ENCODE results near the gene AMPD2. TPM values are rescaled to one million over a fixed set of nuclear protein-coding genes. Genes with fewer than 3 reads are reported as not detected.

The AMPD2 gene
- total RNA-seq, 1 donor from 2014 or later = 134 TPM

- Mint-ChIP-seq H3K27me3 (ENCODE audit: low read depth) (no peaks in the 10 kb centered on the region), H3K4me3 (no peak overlapping the region), H3K27ac (no peak overlapping the region), H3K9me3 (no peaks in the 10 kb centered on the region), H3K36me3 (peaks cover 29% of the 10 kb centered on the region), H3K4me1 (no peaks in the 10 kb centered on the region)
- DNase-seq (ENCODE audit: low spot score in 2 of 2, unreplicated experiment in 2 of 2) = no peak
- no peak for TF ChIP-seq CTCF (IDR thresholded peaks at IDR 0.05; ENCODE audit: unreplicated experiment)
Measured at GRCh38 chr1:109629372-109630030, 9.9 kb downstream of the AMPD2 start.

- H3K4me1 Mint-ChIP-seq = peaks cover 1% of the 10 kb centered on the region
- no peak overlapping the region for H3K27ac Mint-ChIP-seq
- H3K27me3 Mint-ChIP-seq (ENCODE audit: low read depth) = no peaks in the 10 kb centered on the region
- no peak overlapping the region for H3K4me3 Mint-ChIP-seq
- DNase-seq (ENCODE audit: low spot score in 2 of 2, unreplicated experiment in 2 of 2) = no peak
- TF ChIP-seq CTCF (IDR thresholded peaks at IDR 0.05; ENCODE audit: unreplicated experiment) = peak; percentile 39
- H3K36me3 Mint-ChIP-seq = peaks cover 29% of the 10 kb centered on the region
- H3K9me3 Mint-ChIP-seq = no peaks in the 10 kb centered on the region
Measured at GRCh38 chr1:109630081-109630897, 10.7 kb downstream of the AMPD2 start.

- Mint-ChIP-seq H3K4me1 (peaks cover 8% of the 10 kb centered on the region), H3K27me3 (ENCODE audit: low read depth) (no peaks in the 10 kb centered on the region), H3K27ac (no peak overlapping the region), H3K4me3 (no peak overlapping the region), H3K36me3 (peaks cover 29% of the 10 kb centered on the region), H3K9me3 (no peaks in the 10 kb centered on the region)
- no peak for TF ChIP-seq CTCF (IDR thresholded peaks at IDR 0.05; ENCODE audit: unreplicated experiment)
- DNase-seq (ENCODE audit: low spot score in 2 of 2, unreplicated experiment in 2 of 2) = no peak
Measured at GRCh38 chr1:109630898-109631512, 11.4 kb downstream of the AMPD2 start.

GRCh38 chr1:109631513-109632505 is 12.2 kb downstream of the AMPD2 start:
- no peak for TF ChIP-seq CTCF (IDR thresholded peaks at IDR 0.05; ENCODE audit: unreplicated experiment)
- Mint-ChIP-seq H3K9me3 (no peaks in the 10 kb centered on the region), H3K27ac (no peak overlapping the region), H3K4me3 (no peak overlapping the region), H3K4me1 (peaks cover 16% of the 10 kb centered on the region), H3K36me3 (peaks cover 29% of the 10 kb centered on the region), H3K27me3 (ENCODE audit: low read depth) (no peaks in the 10 kb centered on the region)
- no peak for DNase-seq (ENCODE audit: low spot score in 2 of 2, unreplicated experiment in 2 of 2)

All from mesothelial cell of epicardium (in vitro differentiated cells).